ENCODE results near the gene NCAM2. TPM values are rescaled to one million over a fixed set of nuclear protein-coding genes. Genes with fewer than 3 reads are reported as not detected.

NCAM2 gene
- polyA plus RNA-seq (2011; rRNA removed) = 5.3 and 7.7 TPM in 2 replicates
- 2.6 and 10.1 TPM in 2 replicates for polyA minus RNA-seq (2011; rRNA and poly(A)+ RNA removed)

DNA sequence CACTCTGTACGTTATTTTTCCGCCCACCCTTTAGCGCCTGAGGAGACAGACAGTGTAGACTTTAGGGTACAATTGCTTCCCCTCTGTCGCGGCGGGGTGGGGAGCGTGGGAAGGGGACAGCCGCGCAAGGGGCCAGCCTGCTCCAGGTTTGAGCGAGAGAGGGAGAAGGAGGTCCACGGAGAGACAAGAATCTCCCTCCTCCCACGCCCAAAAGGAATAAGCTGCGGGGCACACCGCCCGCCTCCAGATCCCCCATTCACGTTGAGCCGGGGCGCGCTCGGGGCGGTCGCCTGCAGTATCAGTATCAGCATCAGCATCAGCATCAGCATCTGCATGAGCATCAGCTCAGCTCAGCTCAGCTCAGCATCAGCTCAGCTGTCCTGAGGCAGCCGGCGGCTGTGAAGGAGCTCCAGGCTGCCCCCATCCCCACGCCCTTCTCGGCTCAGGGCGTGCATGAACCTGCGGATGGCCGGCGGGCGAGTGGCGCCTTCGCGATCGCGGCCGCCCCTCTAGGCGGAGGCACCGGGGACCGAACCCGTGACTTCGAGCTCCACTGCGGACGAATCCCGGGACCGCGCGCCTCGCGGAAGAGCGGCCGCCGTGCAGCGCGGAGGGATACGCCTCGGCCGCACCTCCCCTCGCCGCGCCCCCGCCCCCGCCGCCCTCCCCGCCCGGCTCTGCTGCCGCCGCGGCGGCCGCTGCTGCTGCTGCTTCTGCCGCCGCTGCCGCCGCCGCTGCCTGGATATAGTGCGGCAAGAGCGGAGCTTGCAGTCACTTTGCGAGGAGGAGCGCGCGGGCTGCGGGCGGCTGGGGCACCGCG, at the start of gene NCAM2:
Gene NCAM2, plus strand, starts transcription at position 774 of the 820 bp plus-strand sequence.
- H3K4me3 ChIP-seq (ENCODE audit: low read depth, low read length) = peak within 1 kb of the TSS; percentile 68
- ChIA-PET POLR2A (interaction anchor here (0.7 to 1.2 kb wide), 2 partner anchors 167 to 615 kb away, joined by 3 to 4 read pairs; no protein-coding TSS in a partner anchor), CTCF (interaction anchor here (0.7 to 4.0 kb wide), 4 partner anchors 22 to 1794 kb away, joined by 3 to 25 read pairs (median 12); no protein-coding TSS in a partner anchor)
- H3K27ac ChIP-seq (ENCODE audit: low read depth, low read length) = no peak within 1 kb of the TSS
- no peaks in the 10 kb centered on the region for H3K9me3 ChIP-seq (ENCODE audit: control insufficient read depth, insufficient read depth, low read length)
- TF ChIP-seq, protein P1, sequence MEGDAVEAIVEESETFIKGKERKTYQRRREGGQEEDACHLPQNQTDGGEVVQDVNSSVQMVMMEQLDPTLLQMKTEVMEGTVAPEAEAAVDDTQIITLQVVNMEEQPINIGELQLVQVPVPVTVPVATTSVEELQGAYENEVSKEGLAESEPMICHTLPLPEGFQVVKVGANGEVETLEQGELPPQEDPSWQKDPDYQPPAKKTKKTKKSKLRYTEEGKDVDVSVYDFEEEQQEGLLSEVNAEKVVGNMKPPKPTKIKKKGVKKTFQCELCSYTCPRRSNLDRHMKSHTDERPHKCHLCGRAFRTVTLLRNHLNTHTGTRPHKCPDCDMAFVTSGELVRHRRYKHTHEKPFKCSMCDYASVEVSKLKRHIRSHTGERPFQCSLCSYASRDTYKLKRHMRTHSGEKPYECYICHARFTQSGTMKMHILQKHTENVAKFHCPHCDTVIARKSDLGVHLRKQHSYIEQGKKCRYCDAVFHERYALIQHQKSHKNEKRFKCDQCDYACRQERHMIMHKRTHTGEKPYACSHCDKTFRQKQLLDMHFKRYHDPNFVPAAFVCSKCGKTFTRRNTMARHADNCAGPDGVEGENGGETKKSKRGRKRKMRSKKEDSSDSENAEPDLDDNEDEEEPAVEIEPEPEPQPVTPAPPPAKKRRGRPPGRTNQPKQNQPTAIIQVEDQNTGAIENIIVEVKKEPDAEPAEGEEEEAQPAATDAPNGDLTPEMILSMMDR (IDR thresholded peaks at IDR 0.05; ENCODE audit: low read depth, low read length) = no peak
- peaks cover 5% of the 10 kb centered on the region for H3K27me3 ChIP-seq (ENCODE audit: control insufficient read depth, insufficient read depth, low read length)
- DNase-seq (ENCODE audit: low read depth, low spot score) = peak; percentile 60

DNA sequence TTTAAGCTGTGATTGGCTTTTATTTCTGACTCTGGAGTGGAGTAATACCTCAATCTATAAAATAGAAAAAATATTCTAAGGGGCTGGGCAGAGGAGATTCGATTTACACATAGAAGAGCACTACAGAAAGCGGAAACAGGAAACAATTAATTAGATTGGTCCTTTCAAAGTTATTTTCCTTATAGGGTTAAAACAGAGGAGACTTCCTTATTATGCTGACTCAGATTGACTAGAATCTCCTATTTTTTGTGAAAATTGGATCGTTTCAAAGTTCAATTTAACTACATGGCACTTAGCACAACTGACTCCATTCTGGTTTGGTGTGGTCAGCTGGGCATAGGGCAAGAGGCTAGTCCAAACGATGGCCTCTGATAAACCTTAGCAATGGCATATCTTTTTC, 48.3 kb upstream of the NCAM2 start:
- POLR2A ChIA-PET = no interaction called here
- TF ChIP-seq, protein P1 (IDR thresholded peaks at IDR 0.05; ENCODE audit: low read depth, low read length) = no peak

DNA sequence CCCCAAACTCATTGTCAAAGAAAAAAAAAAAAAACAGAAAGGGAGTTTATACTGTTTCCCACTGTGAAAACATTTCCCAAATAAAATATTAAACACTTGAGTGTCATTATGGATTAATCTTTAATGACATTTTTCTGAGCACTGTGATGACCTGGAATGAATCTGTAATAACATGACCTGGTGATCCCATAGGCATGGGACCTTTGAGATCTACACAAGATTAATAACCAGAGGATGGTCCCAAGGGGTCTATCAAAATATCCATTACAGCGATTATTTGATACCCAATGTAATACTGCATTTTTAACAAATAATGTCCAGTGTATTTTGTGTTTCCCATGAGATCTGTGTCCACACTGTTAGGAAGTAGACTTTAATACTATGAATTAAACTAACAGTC, 32.4 kb upstream of the NCAM2 start:
- ChIA-PET CTCF (no interaction called here), POLR2A (no interaction called here)
- no peaks in the 10 kb centered on the region for H3K9me3 ChIP-seq (ENCODE audit: control insufficient read depth, insufficient read depth, low read length)

More for the DNA sequence above, 48.3 kb upstream of the NCAM2 start:
- Histone ChIP-seq H3K27me3 (ENCODE audit: control insufficient read depth, insufficient read depth, low read length) (no peaks in the 10 kb centered on the region), H3K27ac (ENCODE audit: low read depth, low read length) (no peak overlapping the region), H3K9me3 (ENCODE audit: control insufficient read depth, insufficient read depth, low read length) (peaks cover 2% of the 10 kb centered on the region; the same call in 1 of the 2 replicates), H3K4me3 (ENCODE audit: low read depth, low read length) (no peak overlapping the region)
- CTCF ChIA-PET = no interaction called here
- no peak for DNase-seq (ENCODE audit: low read depth, low spot score)

DNA sequence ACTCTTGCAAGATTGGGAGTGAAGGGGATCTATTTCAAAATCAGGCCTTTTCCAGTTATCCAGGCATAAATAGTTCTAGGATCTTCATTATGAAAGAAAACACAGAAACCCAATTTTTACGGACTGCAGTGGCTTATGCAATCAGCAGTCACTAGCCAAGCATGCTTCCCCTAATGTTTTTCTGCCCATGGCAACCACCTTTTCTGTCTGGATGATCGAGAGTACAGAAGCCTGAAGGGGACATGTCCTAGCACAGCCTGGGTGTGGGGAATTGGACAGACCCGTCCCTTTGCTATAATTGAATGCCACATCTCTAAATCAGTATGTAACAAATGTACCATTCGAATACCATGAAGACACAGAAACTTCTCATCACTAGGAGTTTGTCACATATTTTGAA, 29.8 kb upstream of the NCAM2 start:
- ChIA-PET CTCF (no interaction called here), POLR2A (no interaction called here)
- Histone ChIP-seq H3K27me3 (ENCODE audit: control insufficient read depth, insufficient read depth, low read length) (no peaks in the 10 kb centered on the region), H3K4me3 (ENCODE audit: low read depth, low read length) (no peak overlapping the region), H3K27ac (ENCODE audit: low read depth, low read length) (no peak overlapping the region), H3K9me3 (ENCODE audit: control insufficient read depth, insufficient read depth, low read length) (no peaks in the 10 kb centered on the region)
- DNase-seq (ENCODE audit: low read depth, low spot score) = no peak
- TF ChIP-seq, protein P1 (IDR thresholded peaks at IDR 0.05; ENCODE audit: low read depth, low read length) = no peak

More for the DNA sequence above, 32.4 kb upstream of the NCAM2 start:
- no peak overlapping the region for H3K27ac ChIP-seq (ENCODE audit: low read depth, low read length)
- TF ChIP-seq, protein P1 (IDR thresholded peaks at IDR 0.05; ENCODE audit: low read depth, low read length) = no peak
- no peaks in the 10 kb centered on the region for H3K27me3 ChIP-seq (ENCODE audit: control insufficient read depth, insufficient read depth, low read length)
- no peak overlapping the region for H3K4me3 ChIP-seq (ENCODE audit: low read depth, low read length)
- DNase-seq (ENCODE audit: low read depth, low spot score) = no peak

DNA sequence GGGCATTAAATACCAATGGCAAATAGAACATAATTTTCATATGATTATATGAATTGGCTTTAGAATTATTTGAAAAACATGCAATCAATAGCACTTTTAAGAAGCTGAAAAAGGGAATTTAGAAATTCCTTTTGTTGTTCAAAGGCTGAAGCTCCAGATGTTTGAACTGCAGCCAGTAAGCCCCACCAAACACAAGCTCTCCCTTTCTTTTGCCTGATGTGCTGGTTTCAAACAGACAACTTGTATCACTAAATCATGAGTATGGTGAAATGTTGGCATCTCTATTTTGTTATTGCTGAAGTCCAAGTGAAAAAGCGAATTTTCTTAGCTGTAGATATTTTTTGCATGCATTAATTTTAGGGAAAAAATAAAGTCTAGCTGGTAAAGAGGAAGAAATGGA, 27.5 kb upstream of the NCAM2 start:
- CTCF ChIA-PET = interaction anchor here (0.9 to 1.4 kb wide), 4 partner anchors 12 to 1130 kb away, joined by 3 to 6 read pairs (median 4); no protein-coding TSS in a partner anchor
- TF ChIP-seq, protein P1 (IDR thresholded peaks at IDR 0.05; ENCODE audit: low read depth, low read length) = no peak

More for the DNA sequence above, 27.5 kb upstream of the NCAM2 start:
- POLR2A ChIA-PET = no interaction called here
- no peak for DNase-seq (ENCODE audit: low read depth, low spot score)
- no peak overlapping the region for H3K27ac ChIP-seq (ENCODE audit: low read depth, low read length)
- H3K4me3 ChIP-seq (ENCODE audit: low read depth, low read length) = no peak overlapping the region
- no peaks in the 10 kb centered on the region; the same call in 1 of the 2 replicates for H3K9me3 ChIP-seq (ENCODE audit: control insufficient read depth, insufficient read depth, low read length)
- no peaks in the 10 kb centered on the region for H3K27me3 ChIP-seq (ENCODE audit: control insufficient read depth, insufficient read depth, low read length)
